HG03457 (cell line): ENCODE results near the gene WSB2.
"Not testable (repeated sequence)": the region's sequence is repeated elsewhere in the genome, so short reads cannot be mapped to it uniquely, and the experiment has no call there.

Experiments
- ATAC-seq: cut with Tn5 transposase; IDR thresholded peaks from one replicate; pipeline ENCODE4 v1.9.1; 2021; ENCODE audit warnings: moderate number of reproducible peaks; ENCODE audit not compliant: unreplicated experiment

WSB2 gene

GRCh38 chr12:117999806-118000205 is 61.2 kb downstream of the WSB2 start:
- ATAC-seq: not testable (repeated sequence)

- no peak for ATAC-seq
These were observed 62.3 kb downstream of the WSB2 start for GRCh38 chr12:117998719-117999118.

- ATAC-seq: no peak
These were observed 66.2 kb downstream of the WSB2 start for GRCh38 chr12:117994551-117995438.

GRCh38 chr12:117986705-117987469 is 74.1 kb downstream of the WSB2 start:
- ATAC-seq: no peak

- no peak for ATAC-seq
These were observed 75.8 kb downstream of the WSB2 start for GRCh38 chr12:117985182-117985581.
